ENCODE results near the gene HEATR1. TPM values are rescaled to one million over a fixed set of nuclear protein-coding genes. Genes with fewer than 3 reads are reported as not detected.

Gene HEATR1
- total RNA-seq, 1 experiment from 2014 or later: 68.3 TPM

DNA sequence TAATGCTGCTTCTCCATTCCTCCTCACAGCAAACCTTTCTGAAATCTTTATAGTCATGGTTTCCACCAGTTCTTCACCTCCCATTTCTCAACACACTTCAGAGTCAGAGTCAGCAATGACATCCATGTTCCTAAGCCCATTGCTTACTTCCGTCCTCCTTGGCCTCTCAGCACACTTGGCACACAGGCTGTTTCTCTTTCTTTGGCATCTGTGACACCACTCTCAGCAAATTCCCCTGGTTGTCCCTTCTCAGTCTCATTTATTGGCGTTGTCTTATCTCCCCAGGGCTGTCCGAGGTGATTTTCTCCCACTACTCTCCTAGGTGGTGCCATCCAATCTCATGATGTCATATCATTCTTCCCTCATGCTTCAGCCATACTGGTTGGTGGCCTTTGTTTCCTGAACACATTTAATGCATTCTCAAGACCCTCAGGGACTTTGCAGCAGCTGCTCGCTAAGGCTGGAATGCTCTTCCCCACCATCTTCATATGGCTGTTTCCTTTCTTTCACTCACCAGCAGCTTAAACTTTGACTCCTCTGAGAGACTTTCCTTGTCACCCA lies 83.8 kb downstream of the HEATR1 start (continued):
- no peak for TF ChIP-seq POLR2AphosphoS5 (IDR thresholded peaks at IDR 0.05; ENCODE audit: low read depth, low read length)
- TF ChIP-seq YY1 (IDR thresholded peaks at IDR 0.05; ENCODE audit: extremely low read depth, insufficient replicate concordance, low read depth, low read length): no peak

GRCh38 chr1:236518322-236518721 lies 86.0 kb downstream of the HEATR1 start:
- H4K20me1 ChIP-seq (ENCODE audit: insufficient read depth): no peaks in the 10 kb centered on the region
- H3K79me2 ChIP-seq (ENCODE audit: insufficient read depth, low read length): no peaks in the 10 kb centered on the region
- H3K9me2 ChIP-seq (ENCODE audit: insufficient read depth): no peaks in the 10 kb centered on the region
- ATAC-seq (no peak), DNase-seq (ENCODE audit: low read depth, low spot score) (no peak)
- BruUV-seq (replicated peaks): no TSS peak
- H2AFZ ChIP-seq (ENCODE audit: low read depth, low read length, poor library complexity, severe bottlenecking): no peak overlapping the region
- H3K4me1 ChIP-seq (ENCODE audit: control insufficient read depth in 1 of 2, insufficient read depth in 2 of 2, low read length in 2 of 2): peaks cover 3 to 7% of the 10 kb centered on the region in 2 experiments; a peak in 2 of 4 replicates
- intact Hi-C loops (cut with micrococcal nuclease): no loop called here
- ChIA-PET POLR2A (no interaction called here), RAD21 (ENCODE audit: low non-redundant PET in 1 of 2, low total read pairs in 2 of 2, uncharacterized antibody in 2 of 2, unreplicated experiment in 2 of 2) (no interaction called here), CTCF (no interaction called here)
- no peaks in the 10 kb centered on the region for H3K9me3 ChIP-seq (ENCODE audit: control insufficient read depth in 1 of 2, insufficient read depth in 1 of 2, low read depth in 1 of 2, low read length in 2 of 2)
- H3K9ac ChIP-seq (ENCODE audit: low read length): no peak overlapping the region
- no peak overlapping the region for H3K4me2 ChIP-seq (ENCODE audit: low read length)
- no peak overlapping the region for H3K27ac ChIP-seq (ENCODE audit: low read depth, low read length)
- no peak overlapping the region for H3K4me3 ChIP-seq (replicated peaks in 1 of 2; ENCODE audit: low read depth in 1 of 2, low read length in 2 of 2)
- no peaks in the 10 kb centered on the region for H3K27me3 ChIP-seq (ENCODE audit: insufficient read depth, low read length)
- H3K36me3 ChIP-seq (ENCODE audit: control insufficient read depth in 1 of 2, insufficient read depth in 2 of 2, low read length in 2 of 2): no peaks in the 10 kb centered on the region
- TF ChIP-seq EGR1 (IDR thresholded peaks at IDR 0.05; ENCODE audit: low read depth): no peak
- TF ChIP-seq ZNF274 (IDR thresholded peaks at IDR 0.05; ENCODE audit: low read depth, low read length): no peak
- TF ChIP-seq CBX3 (IDR thresholded peaks at IDR 0.05; ENCODE audit: low read depth): no peak
- no peak for TF ChIP-seq POLR2A (IDR thresholded peaks at IDR 0.05; ENCODE audit: borderline replicate concordance, extremely low read depth, insufficient read depth, insufficient read length)
- TF ChIP-seq YY1 (IDR thresholded peaks at IDR 0.05; ENCODE audit: extremely low read depth, insufficient replicate concordance, low read depth, low read length): no peak
- TF ChIP-seq SP1 (IDR thresholded peaks at IDR 0.05; ENCODE audit: low read depth): no peak
- TF ChIP-seq EZH2phosphoT487 (IDR thresholded peaks at IDR 0.05; ENCODE audit: borderline replicate concordance): no peak
- TF ChIP-seq, protein P1, sequence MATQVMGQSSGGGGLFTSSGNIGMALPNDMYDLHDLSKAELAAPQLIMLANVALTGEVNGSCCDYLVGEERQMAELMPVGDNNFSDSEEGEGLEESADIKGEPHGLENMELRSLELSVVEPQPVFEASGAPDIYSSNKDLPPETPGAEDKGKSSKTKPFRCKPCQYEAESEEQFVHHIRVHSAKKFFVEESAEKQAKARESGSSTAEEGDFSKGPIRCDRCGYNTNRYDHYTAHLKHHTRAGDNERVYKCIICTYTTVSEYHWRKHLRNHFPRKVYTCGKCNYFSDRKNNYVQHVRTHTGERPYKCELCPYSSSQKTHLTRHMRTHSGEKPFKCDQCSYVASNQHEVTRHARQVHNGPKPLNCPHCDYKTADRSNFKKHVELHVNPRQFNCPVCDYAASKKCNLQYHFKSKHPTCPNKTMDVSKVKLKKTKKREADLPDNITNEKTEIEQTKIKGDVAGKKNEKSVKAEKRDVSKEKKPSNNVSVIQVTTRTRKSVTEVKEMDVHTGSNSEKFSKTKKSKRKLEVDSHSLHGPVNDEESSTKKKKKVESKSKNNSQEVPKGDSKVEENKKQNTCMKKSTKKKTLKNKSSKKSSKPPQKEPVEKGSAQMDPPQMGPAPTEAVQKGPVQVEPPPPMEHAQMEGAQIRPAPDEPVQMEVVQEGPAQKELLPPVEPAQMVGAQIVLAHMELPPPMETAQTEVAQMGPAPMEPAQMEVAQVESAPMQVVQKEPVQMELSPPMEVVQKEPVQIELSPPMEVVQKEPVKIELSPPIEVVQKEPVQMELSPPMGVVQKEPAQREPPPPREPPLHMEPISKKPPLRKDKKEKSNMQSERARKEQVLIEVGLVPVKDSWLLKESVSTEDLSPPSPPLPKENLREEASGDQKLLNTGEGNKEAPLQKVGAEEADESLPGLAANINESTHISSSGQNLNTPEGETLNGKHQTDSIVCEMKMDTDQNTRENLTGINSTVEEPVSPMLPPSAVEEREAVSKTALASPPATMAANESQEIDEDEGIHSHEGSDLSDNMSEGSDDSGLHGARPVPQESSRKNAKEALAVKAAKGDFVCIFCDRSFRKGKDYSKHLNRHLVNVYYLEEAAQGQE (IDR thresholded peaks at IDR 0.05; ENCODE audit: low read depth): no peak
- TF ChIP-seq RAD21 (IDR thresholded peaks at IDR 0.05; ENCODE audit: low read depth): no peak
- no peak for TF ChIP-seq ATF3 (IDR thresholded peaks at IDR 0.05)
- TF ChIP-seq SIN3A (IDR thresholded peaks at IDR 0.05; ENCODE audit: low read depth): no peak
- TF ChIP-seq, protein P2, sequence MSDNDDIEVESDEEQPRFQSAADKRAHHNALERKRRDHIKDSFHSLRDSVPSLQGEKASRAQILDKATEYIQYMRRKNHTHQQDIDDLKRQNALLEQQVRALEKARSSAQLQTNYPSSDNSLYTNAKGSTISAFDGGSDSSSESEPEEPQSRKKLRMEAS (IDR thresholded peaks at IDR 0.05): no peak

All from HCT116 (cell line).